Measurements from ENCODE around the gene TFPI2.

Gene TFPI2

DNA sequence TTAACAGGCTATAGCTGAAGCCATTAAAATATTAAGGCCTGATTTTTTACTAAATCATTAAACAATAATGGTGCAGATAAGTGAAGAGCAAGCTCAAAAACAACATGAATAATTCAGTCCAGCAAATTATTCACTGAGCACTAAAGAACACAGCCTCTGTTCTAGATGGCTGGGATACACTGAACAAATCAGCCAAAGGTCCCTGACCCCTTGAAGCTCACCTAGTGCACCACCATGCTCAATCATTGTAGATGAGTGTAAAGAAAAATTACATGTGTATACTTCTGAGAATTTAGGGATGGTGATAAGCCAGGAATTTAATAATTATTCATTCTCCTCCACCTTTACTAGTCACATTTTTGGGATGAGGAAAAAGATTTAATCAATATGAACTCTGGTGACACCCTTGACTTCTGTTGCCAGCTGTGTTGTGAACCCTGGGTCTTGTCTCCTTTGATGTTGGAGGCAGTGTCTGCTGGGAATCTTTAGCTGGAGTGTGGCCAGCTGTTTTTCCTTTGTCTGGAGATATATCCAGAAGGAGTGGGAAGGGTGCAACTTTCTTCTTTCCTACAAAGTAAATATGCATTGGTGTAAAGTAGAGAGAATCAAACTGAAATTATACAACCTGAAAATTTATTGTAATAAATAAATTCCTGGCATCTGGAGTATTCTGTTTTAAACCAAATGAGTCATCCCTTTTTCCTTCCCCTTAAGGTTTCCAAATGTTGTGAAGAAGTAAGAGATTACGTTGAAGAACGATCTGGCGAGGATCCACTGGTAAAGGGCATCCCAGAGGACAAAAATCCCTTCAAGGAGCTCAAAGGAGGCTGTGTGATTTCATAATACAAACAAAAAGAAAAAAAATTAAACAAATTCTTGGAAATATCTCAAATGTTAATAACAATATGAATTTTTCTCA lies 19.8 kb upstream of the TFPI2 start:
- no peaks in the 10 kb centered on the region for H3K79me1 ChIP-seq (ENCODE audit: low read length)
- H4K91ac ChIP-seq (ENCODE audit: low read depth, low read length), result no peak overlapping the region
- H3K27me3 ChIP-seq (ENCODE audit: insufficient read depth, low read length), result no peaks in the 10 kb centered on the region
- H3K9me3 ChIP-seq (ENCODE audit: insufficient read depth, low read depth, low read length), result no peaks in the 10 kb centered on the region
- no CpG with 5 or more reads among the region's 3 CpGs for WGBS (ENCODE audit: extremely low coverage, insufficient coverage, insufficient read length)
- no peak overlapping the region for H3K4ac ChIP-seq (ENCODE audit: low read depth, low read length)
- no peak overlapping the region for H3K14ac ChIP-seq (ENCODE audit: low read length)
- H3K27ac ChIP-seq (ENCODE audit: low read depth, low read length), result no peak overlapping the region
- no peak overlapping the region for H3K18ac ChIP-seq (ENCODE audit: low read length)
- H3K4me3 ChIP-seq (ENCODE audit: low read depth, low read length), result no peak overlapping the region
- H4K12ac ChIP-seq (ENCODE audit: low read depth, low read length), result no peak overlapping the region
- no peak overlapping the region for H3K23ac ChIP-seq (ENCODE audit: low read length)
- no peak overlapping the region for H2BK5ac ChIP-seq (ENCODE audit: low read depth, low read length, poor library complexity)
- H3K4me1 ChIP-seq (ENCODE audit: control insufficient read depth in 1 of 2, insufficient read depth in 2 of 2, low read length in 2 of 2), result no peaks in the 10 kb centered on the region
- no peak overlapping the region for H2AFZ ChIP-seq (ENCODE audit: insufficient read depth, low read length, poor library complexity)
- DNase-seq, result no peak
- H2BK12ac ChIP-seq (ENCODE audit: low read length), result no peak overlapping the region
- H2BK120ac ChIP-seq (ENCODE audit: insufficient read depth, low read length, poor library complexity), result no peak overlapping the region
- no peak overlapping the region for H3K9ac ChIP-seq (ENCODE audit: low read length)
- no peaks in the 10 kb centered on the region for H3K79me2 ChIP-seq (ENCODE audit: control insufficient read depth, insufficient read depth, low read length, poor library complexity)
- H4K8ac ChIP-seq (ENCODE audit: low read depth, low read length), result no peak overlapping the region
- no peak overlapping the region for H3K4me2 ChIP-seq (ENCODE audit: low read length)
- H3K36me3 ChIP-seq (ENCODE audit: control insufficient read depth in 1 of 2, insufficient read depth in 2 of 2, low read length in 2 of 2), result no peaks in the 10 kb centered on the region
- no peak overlapping the region for H2AK5ac ChIP-seq (ENCODE audit: low read length)

DNA sequence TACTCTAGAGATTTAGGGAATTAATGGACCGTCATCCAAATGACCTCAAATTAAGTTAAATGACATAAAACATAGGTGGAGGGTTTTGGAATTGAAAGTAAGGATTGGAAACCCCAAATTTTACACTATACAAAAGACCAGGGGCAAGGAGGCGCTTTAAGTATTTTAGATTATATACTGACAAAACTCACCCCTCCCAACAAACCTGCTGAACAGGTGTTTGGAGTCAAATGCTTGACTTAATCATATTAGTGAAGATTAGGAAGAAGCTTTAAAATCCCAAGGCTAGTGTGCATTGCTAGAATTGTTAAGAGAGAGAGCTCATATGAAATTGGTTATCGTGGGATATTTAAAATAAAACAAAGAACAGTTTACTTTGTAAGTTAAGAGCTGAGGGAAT lies 15.7 kb upstream of the TFPI2 start, which contains the start of gene GNGT1:
Gene GNGT1, plus strand, starts transcription at position 301 of the 400 bp plus-strand sequence. CDS start 180 bp downstream, outside the sequence.
- Histone ChIP-seq H3K23ac (ENCODE audit: low read length) (no peak within 1 kb of the TSS), H3K9me3 (ENCODE audit: insufficient read depth, low read depth, low read length) (no peaks in the 10 kb centered on the region), H2AK5ac (ENCODE audit: low read length) (no peak within 1 kb of the TSS), H2BK12ac (ENCODE audit: low read length) (no peak within 1 kb of the TSS), H4K8ac (ENCODE audit: low read depth, low read length) (no peak within 1 kb of the TSS), H2AFZ (ENCODE audit: insufficient read depth, low read length, poor library complexity) (no peak within 1 kb of the TSS), H4K12ac (ENCODE audit: low read depth, low read length) (no peak within 1 kb of the TSS), H3K4ac (ENCODE audit: low read depth, low read length) (no peak within 1 kb of the TSS), H4K91ac (ENCODE audit: low read depth, low read length) (no peak within 1 kb of the TSS), H3K27ac (ENCODE audit: low read depth, low read length) (no peak within 1 kb of the TSS), H3K4me2 (ENCODE audit: low read length) (no peak within 1 kb of the TSS), H2BK5ac (ENCODE audit: low read depth, low read length, poor library complexity) (no peak within 1 kb of the TSS), H2BK120ac (ENCODE audit: insufficient read depth, low read length, poor library complexity) (no peak within 1 kb of the TSS), H3K79me2 (ENCODE audit: control insufficient read depth, insufficient read depth, low read length, poor library complexity) (no peaks in the 10 kb centered on the region), H3K18ac (ENCODE audit: low read length) (no peak within 1 kb of the TSS), H3K4me3 (ENCODE audit: low read depth, low read length) (no peak within 1 kb of the TSS), H3K9ac (ENCODE audit: low read length) (no peak within 1 kb of the TSS), H3K79me1 (ENCODE audit: low read length) (no peaks in the 10 kb centered on the region), H3K36me3 (ENCODE audit: control insufficient read depth in 1 of 2, insufficient read depth in 2 of 2, low read length in 2 of 2) (no peaks in the 10 kb centered on the region), H3K4me1 (ENCODE audit: control insufficient read depth in 1 of 2, insufficient read depth in 2 of 2, low read length in 2 of 2) (no peaks in the 10 kb centered on the region), H3K27me3 (ENCODE audit: insufficient read depth, low read length) (no peaks in the 10 kb centered on the region), H3K14ac (ENCODE audit: low read length) (no peak within 1 kb of the TSS)
- WGBS (ENCODE audit: extremely low coverage, insufficient coverage, insufficient read length), result no CpG with 5 or more reads among the region's 3 CpGs
- peak in 1 of 2 donors; percentile 13 for DNase-seq

DNA sequence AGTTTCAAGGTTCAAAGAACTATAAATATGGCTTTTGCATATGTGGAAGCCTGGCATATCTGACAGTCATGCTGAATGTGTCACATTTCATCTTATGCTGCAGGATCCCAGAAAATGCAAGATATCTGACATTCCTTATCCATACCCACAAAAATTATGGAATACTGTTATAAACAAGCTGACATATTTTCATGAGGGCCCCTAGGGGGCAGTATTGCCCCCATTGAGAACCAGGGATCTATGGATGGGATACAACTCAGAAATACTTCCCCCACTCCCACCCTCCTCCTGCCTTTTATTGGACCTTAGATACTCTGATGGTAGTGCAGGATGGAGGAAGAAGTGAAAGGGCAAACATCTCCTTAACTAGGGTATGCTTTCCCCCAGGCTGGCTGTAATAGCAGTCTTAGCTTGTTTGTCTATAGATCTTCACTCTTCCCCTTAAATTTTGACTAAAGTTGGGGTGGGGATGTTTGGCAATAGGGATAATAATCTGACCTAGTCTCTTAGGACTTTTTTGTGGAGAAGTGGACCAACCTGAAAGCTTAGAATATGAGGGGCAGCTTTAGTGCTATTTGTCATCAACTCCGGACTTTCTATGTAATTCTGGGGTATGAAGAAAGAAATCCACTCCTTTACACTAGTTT lies 12.3 kb upstream of the TFPI2 start:
- no peak overlapping the region for H2BK5ac ChIP-seq (ENCODE audit: low read depth, low read length, poor library complexity)
- H3K23ac ChIP-seq (ENCODE audit: low read length), result no peak overlapping the region
- peak; percentile 28 to 75 for DNase-seq
- H3K4me2 ChIP-seq (ENCODE audit: low read length), result no peak overlapping the region
- H3K4ac ChIP-seq (ENCODE audit: low read depth, low read length), result no peak overlapping the region
- WGBS (ENCODE audit: extremely low coverage, insufficient coverage, insufficient read length), result no CpG with 5 or more reads among the region's 1 CpG
- no peaks in the 10 kb centered on the region for H3K4me1 ChIP-seq (ENCODE audit: control insufficient read depth in 1 of 2, insufficient read depth in 2 of 2, low read length in 2 of 2)
- H4K12ac ChIP-seq (ENCODE audit: low read depth, low read length), result no peak overlapping the region
- H2AFZ ChIP-seq (ENCODE audit: insufficient read depth, low read length, poor library complexity), result no peak overlapping the region
- H3K36me3 ChIP-seq (ENCODE audit: control insufficient read depth in 1 of 2, insufficient read depth in 2 of 2, low read length in 2 of 2), result no peaks in the 10 kb centered on the region
- H3K14ac ChIP-seq (ENCODE audit: low read length), result no peak overlapping the region
- H2BK12ac ChIP-seq (ENCODE audit: low read length), result no peak overlapping the region
- H3K79me1 ChIP-seq (ENCODE audit: low read length), result no peaks in the 10 kb centered on the region
- no peak overlapping the region for H2BK120ac ChIP-seq (ENCODE audit: insufficient read depth, low read length, poor library complexity)
- H3K27ac ChIP-seq (ENCODE audit: low read depth, low read length), result no peak overlapping the region
- H2AK5ac ChIP-seq (ENCODE audit: low read length), result no peak overlapping the region
- no peak overlapping the region for H3K9ac ChIP-seq (ENCODE audit: low read length)
- no peak overlapping the region for H3K4me3 ChIP-seq (ENCODE audit: low read depth, low read length)
- H4K91ac ChIP-seq (ENCODE audit: low read depth, low read length), result no peak overlapping the region
- H3K9me3 ChIP-seq (ENCODE audit: insufficient read depth, low read depth, low read length), result no peaks in the 10 kb centered on the region
- H3K27me3 ChIP-seq (ENCODE audit: insufficient read depth, low read length), result no peaks in the 10 kb centered on the region
- no peaks in the 10 kb centered on the region for H3K79me2 ChIP-seq (ENCODE audit: control insufficient read depth, insufficient read depth, low read length, poor library complexity)
- no peak overlapping the region for H4K8ac ChIP-seq (ENCODE audit: low read depth, low read length)
- H3K18ac ChIP-seq (ENCODE audit: low read length), result no peak overlapping the region

DNA sequence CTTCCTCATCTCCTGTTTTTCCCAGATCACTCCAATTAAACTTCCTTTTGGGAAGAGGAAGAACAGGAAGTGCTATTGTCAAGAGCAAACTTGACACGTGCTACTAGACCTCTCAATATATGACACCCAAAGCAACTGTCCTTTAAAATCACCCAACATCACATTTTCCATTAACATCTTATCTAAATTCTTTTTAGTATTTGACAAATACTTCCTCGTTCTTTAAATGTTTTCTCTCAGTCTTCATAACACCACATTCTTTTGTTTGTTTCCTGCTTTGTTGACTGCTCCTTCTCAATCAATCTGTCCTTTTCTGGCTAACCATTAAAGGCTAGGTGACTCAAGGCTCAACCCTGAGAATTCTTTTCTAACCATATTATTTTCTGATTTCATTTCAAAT lies 7.1 kb upstream of the TFPI2 start:
- H2AFZ ChIP-seq (ENCODE audit: insufficient read depth, low read length, poor library complexity), result no peak overlapping the region
- no peaks in the 10 kb centered on the region for H3K79me2 ChIP-seq (ENCODE audit: control insufficient read depth, insufficient read depth, low read length, poor library complexity)
- no peak overlapping the region for H3K27ac ChIP-seq (ENCODE audit: low read depth, low read length)
- WGBS (ENCODE audit: extremely low coverage, insufficient coverage, insufficient read length), result 100% methylated on average over 1 of the region's 2 CpGs
- H3K23ac ChIP-seq (ENCODE audit: low read length), result no peak overlapping the region
- no peak overlapping the region for H4K8ac ChIP-seq (ENCODE audit: low read depth, low read length)
- no peaks in the 10 kb centered on the region for H3K36me3 ChIP-seq (ENCODE audit: control insufficient read depth in 1 of 2, insufficient read depth in 2 of 2, low read length in 2 of 2)
- no peak overlapping the region for H3K4me2 ChIP-seq (ENCODE audit: low read length)
- H3K4me3 ChIP-seq (ENCODE audit: low read depth, low read length), result no peak overlapping the region
- H3K14ac ChIP-seq (ENCODE audit: low read length), result no peak overlapping the region
- H2AK5ac ChIP-seq (ENCODE audit: low read length), result no peak overlapping the region
- H2BK5ac ChIP-seq (ENCODE audit: low read depth, low read length, poor library complexity), result no peak overlapping the region
- no peak overlapping the region for H4K12ac ChIP-seq (ENCODE audit: low read depth, low read length)
- no peaks in the 10 kb centered on the region for H3K9me3 ChIP-seq (ENCODE audit: insufficient read depth, low read depth, low read length)
- H3K9ac ChIP-seq (ENCODE audit: low read length), result no peak overlapping the region
- H3K4ac ChIP-seq (ENCODE audit: low read depth, low read length), result no peak overlapping the region
- H3K79me1 ChIP-seq (ENCODE audit: low read length), result no peaks in the 10 kb centered on the region
- H3K27me3 ChIP-seq (ENCODE audit: insufficient read depth, low read length), result no peaks in the 10 kb centered on the region
- H3K4me1 ChIP-seq (ENCODE audit: control insufficient read depth in 1 of 2, insufficient read depth in 2 of 2, low read length in 2 of 2), result no peaks in the 10 kb centered on the region
- no peak overlapping the region for H4K91ac ChIP-seq (ENCODE audit: low read depth, low read length)
- H2BK12ac ChIP-seq (ENCODE audit: low read length), result no peak overlapping the region
- peak in 1 of 2 donors; percentile 39 for DNase-seq
- H2BK120ac ChIP-seq (ENCODE audit: insufficient read depth, low read length, poor library complexity), result no peak overlapping the region
- H3K18ac ChIP-seq (ENCODE audit: low read length), result no peak overlapping the region

Data from trophoblast cell (in vitro differentiated cells and primary cell).